ENCODE data around the gene PRAMEF20.
"Not testable (repeated sequence)": the region's sequence is repeated elsewhere in the genome, so short reads cannot be mapped to it uniquely, and the experiment has no call there.

Gene PRAMEF20

GRCh38 chr1:13410150-13410549 is at the start of gene PRAMEF20:
PRAMEF20 (plus strand) TSS chr1:13410450; CDS start chr1:13416355, 5,905 bp downstream.
- DNase-seq (ENCODE audit: extremely low spot score, insufficient read length, low read depth); FAIRE-seq: not testable (repeated sequence)

GRCh38 chr1:13362364-13362763 is 47.9 kb upstream of the PRAMEF20 start:
- DNase-seq (ENCODE audit: extremely low spot score, insufficient read length, low read depth) = not testable (repeated sequence)

GRCh38 chr1:13364928-13365327 is 45.3 kb upstream of the PRAMEF20 start:
- not testable (repeated sequence) for DNase-seq (ENCODE audit: extremely low spot score, insufficient read length, low read depth); FAIRE-seq

More at GRCh38 chr1:13362364-13362763, 47.9 kb upstream of the PRAMEF20 start:
- FAIRE-seq = not testable (repeated sequence)

GRCh38 chr1:13366536-13366935 is 43.7 kb upstream of the PRAMEF20 start:
- not testable (repeated sequence) for FAIRE-seq; DNase-seq (ENCODE audit: extremely low spot score, insufficient read length, low read depth)

GRCh38 chr1:13368544-13368943 is 41.7 kb upstream of the PRAMEF20 start:
- DNase-seq (ENCODE audit: extremely low spot score, insufficient read length, low read depth); FAIRE-seq: not testable (repeated sequence)

- DNase-seq (ENCODE audit: extremely low spot score, insufficient read length, low read depth); FAIRE-seq: not testable (repeated sequence)
Observed at GRCh38 chr1:13378983-13379382, 31.3 kb upstream of the PRAMEF20 start.

- not testable (repeated sequence) for DNase-seq (ENCODE audit: extremely low spot score, insufficient read length, low read depth); FAIRE-seq
Observed at GRCh38 chr1:13380380-13380779, 29.9 kb upstream of the PRAMEF20 start.

GRCh38 chr1:13389332-13389731 is 20.9 kb upstream of the PRAMEF20 start, which contains the start of gene PRAMEF17:
PRAMEF17 (plus strand) TSS chr1:13389632; CDS start chr1:13389658, 26 bp downstream.
- DNase-seq (ENCODE audit: extremely low spot score, insufficient read length, low read depth); FAIRE-seq: not testable (repeated sequence)

GRCh38 chr1:13393004-13393403 is 17.2 kb upstream of the PRAMEF20 start:
- DNase-seq (ENCODE audit: extremely low spot score, insufficient read length, low read depth); FAIRE-seq: not testable (repeated sequence)

GRCh38 chr1:13394761-13395160 is 15.5 kb upstream of the PRAMEF20 start:
- DNase-seq (ENCODE audit: extremely low spot score, insufficient read length, low read depth); FAIRE-seq: not testable (repeated sequence)

GRCh38 chr1:13395311-13395710 is 14.9 kb upstream of the PRAMEF20 start:
- not testable (repeated sequence) for DNase-seq (ENCODE audit: extremely low spot score, insufficient read length, low read depth); FAIRE-seq

GRCh38 chr1:13407811-13408210 is 2.4 kb upstream of the PRAMEF20 start:
- FAIRE-seq (no peak), DNase-seq (ENCODE audit: extremely low spot score, insufficient read length, low read depth) (no peak)

GRCh38 chr1:13430495-13430894 is 20.2 kb downstream of the PRAMEF20 start:
- FAIRE-seq (no peak), DNase-seq (ENCODE audit: extremely low spot score, insufficient read length, low read depth) (no peak)

- FAIRE-seq = no peak
- no peak for DNase-seq (ENCODE audit: extremely low spot score, insufficient read length, low read depth)
Observed at GRCh38 chr1:13432251-13432650, 22.0 kb downstream of the PRAMEF20 start.

GRCh38 chr1:13433694-13434358 is 23.6 kb downstream of the PRAMEF20 start:
- DNase-seq (ENCODE audit: extremely low spot score, insufficient read length, low read depth); FAIRE-seq: not testable (repeated sequence)

GRCh38 chr1:13435458-13435857 is 25.2 kb downstream of the PRAMEF20 start:
- DNase-seq (ENCODE audit: extremely low spot score, insufficient read length, low read depth) (no peak), FAIRE-seq (no peak)

GRCh38 chr1:13439104-13439783 is 29.0 kb downstream of the PRAMEF20 start:
- DNase-seq (ENCODE audit: extremely low spot score, insufficient read length, low read depth); FAIRE-seq: not testable (repeated sequence)

- DNase-seq (ENCODE audit: extremely low spot score, insufficient read length, low read depth) (no peak), FAIRE-seq (no peak)
Observed at GRCh38 chr1:13443335-13443979, 33.2 kb downstream of the PRAMEF20 start.

GRCh38 chr1:13450204-13450603 is 40.0 kb downstream of the PRAMEF20 start:
- DNase-seq (ENCODE audit: extremely low spot score, insufficient read length, low read depth) (no peak), FAIRE-seq (no peak)

GRCh38 chr1:13451399-13451965 is 41.2 kb downstream of the PRAMEF20 start:
- no peak for DNase-seq (ENCODE audit: extremely low spot score, insufficient read length, low read depth)
- FAIRE-seq = no peak

Measured in GM18507 (cell line).